Adrenal gland (tissue), 12 donors: Measurements from ENCODE around the gene WFIKKN2. TPM values are rescaled to one million over a fixed set of nuclear protein-coding genes. Genes with fewer than 3 reads are reported as not detected.

Experiments used
- DNase-seq, 7 donors: peaks; one replicate each; pipeline ENCODE4 v3.0.0-alpha.2; 2019 to 2020
- H3K27ac ChIP-seq, 5 donors: fragments of 200-600 bp; sonication (generic) in 4 of 5; 1 replicate in 3 of 5; 2 replicates in 2 of 5; pipeline versions ENCODE4 v1.5.1 to v1.8.0; 2016 to 2020; ENCODE audit warnings: mild to moderate bottlenecking in 1 of 5
- H3K27me3 ChIP-seq: fragments of 200-600 bp; 2 replicates; pipeline ENCODE4 v1.8.0; 2021
- H3K36me3 ChIP-seq, 2 donors: fragments of 200-600 bp; replicated peaks in 1 of 2; 1 replicate in 1 of 2; 2 replicates in 1 of 2; pipeline versions ENCODE4 v1.5.1 to v1.8.0; 2018 to 2022
- H3K4me1 ChIP-seq, 2 donors: fragments of 200-600 bp; replicated peaks in 1 of 2; 1 replicate in 1 of 2; 2 replicates in 1 of 2; pipeline versions ENCODE4 v1.5.1 to v1.8.0; 2018 to 2021
- H3K4me3 ChIP-seq, 4 donors: fragments of 200-600 bp; sonication (generic) in 3 of 4; one replicate each; pipeline ENCODE4 v1.5.1; 2016 to 2018
- H3K9me3 ChIP-seq, 3 donors: fragments of 200-600 bp; sonication (generic) in 1 of 3; replicated peaks in 1 of 3; 1 replicate in 2 of 3; 2 replicates in 1 of 3; pipeline versions ENCODE4 v1.5.1 to v1.8.0; 2016 to 2021
- POLR2A ChIP-seq, 2 donors: fragments of 450-650 bp; IDR thresholded peaks; one replicate each; pipeline ENCODE4 v1.6.1; 2017; ENCODE audit warnings: antibody characterized with exemption in 2 of 2, mild to moderate bottlenecking in 2 of 2, moderate library complexity in 1 of 2
- WGBS, 4 donors: extraction: QIAGEN DNeasy Blood & Tissue Kit in 2 of 4; methylation state at CpG; one replicate each; pipeline versions ENCODE4 v1.1.5 to v1.1.7; 2013 to 2017; 5-methylcytosine and 5-hydroxymethylcytosine counted together
- intact Hi-C, 2 donors: fragments of 100-400 bp; cut with DNase I; formaldehyde crosslinking; loops; one replicate each; pipeline versions ENCODE4 v1.14.1 to v1.15.0; 2022 to 2023
- polyA plus RNA-seq, 3 donors: library from polyadenylated mRNA; stranded (reverse); fragments of 200-250 nt in 2 of 3; fragments of 350-450 nt in 1 of 3; fragmentation: Illumina TruSeq in 1 of 3; extraction: RNeasy Lipid Tissue Mini Kit (QIAGEN cat#74804) in 1 of 3; gene quantifications; one replicate each; pipeline ENCODE4 v1.2.3, GENCODE V29; 2013 to 2014
- total RNA-seq, 9 donors: library from RNA; depleted of rRNA in 4 of 9; stranded (reverse); fragments of >200 nt in 4 of 9; fragments of 120-200 nt in 1 of 9; fragmentation: NEBNext Ultra II Directional in 1 of 9; extraction: Animal tissue kit (Norgen Biotek cat#: 25700) in 1 of 9; gene quantifications; one replicate each; pipeline versions ENCODE4 v1.1.0 to v1.2.4, GENCODE V29; 2013 to 2023
- TF ChIP-seq, protein P1 (sequence below), 6 experiments: fragments of 450-650 bp in 4 of 6; fragments of 200-600 bp in 2 of 6; sonication (generic) in 1 of 6; IDR thresholded peaks; 1 replicate in 5 of 6; 2 replicates in 1 of 6; pipeline versions ENCODE4 v1.5.1 to v1.8.0; 2016 to 2021; ENCODE audit warnings: antibody characterized with exemption in 6 of 6, mild to moderate bottlenecking in 2 of 6, moderate library complexity in 1 of 6
- donor health status: healthy with polysubstance abuse.
- donor health status: Bipolar disorder and iron deficiency.
- donor health status: DM: yes; HTN: yes; CAD: no.
- donor health status: DM: no; HTN: no; CAD: no.
- donor health status: DM: no; HTN: no; CAD: no.
- donor health status: DM: yes; HTN: yes; CAD: no.

Gene WFIKKN2
- total and polyA plus RNA-seq, 12 donors: 0.81 to 4.3 (median 1.4) TPM

DNA sequence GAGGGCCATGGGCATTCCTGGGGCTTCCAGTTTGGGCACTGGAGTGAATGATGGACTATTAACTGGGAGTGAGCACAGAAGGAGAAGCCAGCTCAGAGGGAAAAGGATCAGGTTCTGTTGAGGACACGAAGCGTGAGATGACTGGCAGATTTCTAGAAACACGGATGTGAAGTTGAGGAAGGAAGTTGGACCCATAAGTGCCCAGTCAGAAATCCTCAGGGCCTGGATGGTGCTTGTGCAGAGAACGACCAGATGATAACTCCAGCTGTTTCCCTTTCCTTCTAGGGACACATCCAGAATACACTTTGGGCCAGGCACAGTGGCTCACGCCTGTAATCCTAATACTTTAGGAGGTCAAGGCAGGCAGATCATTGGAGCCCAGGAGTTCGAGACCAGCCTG lies 44.8 kb upstream of the WFIKKN2 start:
- H3K27ac ChIP-seq: no peak overlapping the region
- no peak overlapping the region for H3K4me3 ChIP-seq
- peak in 1 of 7 donors; percentile 53 for DNase-seq
- WGBS, 4 donors: 64 to 76% (median 69%) methylated on average over 6 of the region's 6 CpGs
- TF ChIP-seq POLR2A (IDR thresholded peaks at IDR 0.05): no peak
- TF ChIP-seq, protein P1, sequence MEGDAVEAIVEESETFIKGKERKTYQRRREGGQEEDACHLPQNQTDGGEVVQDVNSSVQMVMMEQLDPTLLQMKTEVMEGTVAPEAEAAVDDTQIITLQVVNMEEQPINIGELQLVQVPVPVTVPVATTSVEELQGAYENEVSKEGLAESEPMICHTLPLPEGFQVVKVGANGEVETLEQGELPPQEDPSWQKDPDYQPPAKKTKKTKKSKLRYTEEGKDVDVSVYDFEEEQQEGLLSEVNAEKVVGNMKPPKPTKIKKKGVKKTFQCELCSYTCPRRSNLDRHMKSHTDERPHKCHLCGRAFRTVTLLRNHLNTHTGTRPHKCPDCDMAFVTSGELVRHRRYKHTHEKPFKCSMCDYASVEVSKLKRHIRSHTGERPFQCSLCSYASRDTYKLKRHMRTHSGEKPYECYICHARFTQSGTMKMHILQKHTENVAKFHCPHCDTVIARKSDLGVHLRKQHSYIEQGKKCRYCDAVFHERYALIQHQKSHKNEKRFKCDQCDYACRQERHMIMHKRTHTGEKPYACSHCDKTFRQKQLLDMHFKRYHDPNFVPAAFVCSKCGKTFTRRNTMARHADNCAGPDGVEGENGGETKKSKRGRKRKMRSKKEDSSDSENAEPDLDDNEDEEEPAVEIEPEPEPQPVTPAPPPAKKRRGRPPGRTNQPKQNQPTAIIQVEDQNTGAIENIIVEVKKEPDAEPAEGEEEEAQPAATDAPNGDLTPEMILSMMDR (IDR thresholded peaks at IDR 0.05): no peak
- intact Hi-C loops: no loop called here
- H3K9me3 ChIP-seq: no peaks in the 10 kb centered on the region
- no peaks in the 10 kb centered on the region for H3K27me3 ChIP-seq
- H3K36me3 ChIP-seq: no peaks in the 10 kb centered on the region
- no peaks in the 10 kb centered on the region for H3K4me1 ChIP-seq

GRCh38 chr17:50792132-50792531 lies 43.3 kb upstream of the WFIKKN2 start:
- no peaks in the 10 kb centered on the region for H3K9me3 ChIP-seq
- 87 to 100% (median 94%) methylated on average over 7 of the region's 7 CpGs for WGBS, 4 donors
- H3K36me3 ChIP-seq: no peaks in the 10 kb centered on the region
- no peaks in the 10 kb centered on the region for H3K4me1 ChIP-seq
- no peak overlapping the region for H3K4me3 ChIP-seq
- intact Hi-C loops: no loop called here
- no peak for DNase-seq
- TF ChIP-seq POLR2A (IDR thresholded peaks at IDR 0.05): no peak
- TF ChIP-seq, protein P1 (IDR thresholded peaks at IDR 0.05): no peak
- no peak overlapping the region for H3K27ac ChIP-seq
- no peaks in the 10 kb centered on the region for H3K27me3 ChIP-seq

DNA sequence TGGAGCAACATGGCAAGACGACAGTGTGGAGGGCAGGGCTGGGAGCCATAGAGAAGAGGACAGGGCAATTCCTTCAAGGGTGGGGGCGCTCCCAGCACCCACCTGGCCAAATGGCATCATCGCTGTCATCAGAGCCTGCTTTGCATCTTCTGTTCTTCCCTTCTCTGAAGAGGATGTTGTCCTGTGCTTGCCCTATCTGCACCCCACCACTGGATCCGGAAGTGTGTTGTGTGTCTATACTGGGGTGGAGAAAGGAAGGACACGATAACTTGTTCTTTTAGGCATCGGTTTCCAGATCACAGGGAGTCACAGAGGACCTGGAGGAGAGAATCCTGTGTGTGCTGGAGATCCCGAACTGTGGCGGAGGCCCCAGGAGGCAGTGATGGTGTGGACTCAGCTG lies 42.4 kb upstream of the WFIKKN2 start:
- no peaks in the 10 kb centered on the region for H3K4me1 ChIP-seq
- DNase-seq: no peak
- no peaks in the 10 kb centered on the region for H3K36me3 ChIP-seq
- no peak for TF ChIP-seq POLR2A (IDR thresholded peaks at IDR 0.05)
- TF ChIP-seq, protein P1 (IDR thresholded peaks at IDR 0.05): no peak
- WGBS, 4 donors: 88 to 93% (median 90%) methylated on average over 7 to 8 of the region's 8 CpGs
- no peak overlapping the region for H3K27ac ChIP-seq
- H3K4me3 ChIP-seq: no peak overlapping the region
- intact Hi-C loops: no loop called here
- H3K9me3 ChIP-seq: no peaks in the 10 kb centered on the region
- H3K27me3 ChIP-seq: no peaks in the 10 kb centered on the region

DNA sequence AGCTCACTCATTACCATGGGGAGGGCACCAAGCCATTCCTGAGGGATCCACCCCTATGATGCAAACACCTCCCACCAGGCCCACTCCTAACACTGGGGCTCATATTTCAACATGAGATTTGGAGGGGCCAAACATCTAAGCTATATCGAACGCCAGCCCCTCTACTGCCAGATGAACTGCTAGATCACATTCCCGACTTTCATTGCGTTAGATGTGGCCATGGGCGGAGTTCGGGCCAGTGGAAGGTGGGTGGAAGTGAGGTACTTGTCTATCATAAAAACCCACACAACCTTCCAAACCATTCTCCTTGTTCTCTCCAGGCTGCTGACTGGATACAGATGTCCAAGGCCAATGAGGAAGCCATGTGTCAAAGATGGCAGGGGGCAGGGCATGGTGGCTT lies 41.0 kb upstream of the WFIKKN2 start:
- Histone ChIP-seq H3K9me3 (no peaks in the 10 kb centered on the region), H3K4me1 (no peaks in the 10 kb centered on the region), H3K27ac (no peak overlapping the region), H3K36me3 (no peaks in the 10 kb centered on the region), H3K27me3 (no peaks in the 10 kb centered on the region), H3K4me3 (no peak overlapping the region)
- no peak for DNase-seq
- TF ChIP-seq, protein P1 (IDR thresholded peaks at IDR 0.05): no peak
- no peak for TF ChIP-seq POLR2A (IDR thresholded peaks at IDR 0.05)
- 86 to 96% (median 93%) methylated on average over 6 of the region's 6 CpGs for WGBS, 4 donors
- intact Hi-C loops: no loop called here
